Keratinocyte (primary cell): Measurements from ENCODE around the gene PPOX. TPM values are rescaled to one million over a fixed set of nuclear protein-coding genes. Genes with fewer than 3 reads are reported as not detected.

ENCODE experiments used
- DNase-seq: peaks from one replicate; pipeline ENCODE4 v3.0.0-alpha.2; 2011; ENCODE audit warnings: low read depth, missing footprints, low spot score
- FAIRE-seq: peaks from 2 replicates; lab custom pipeline; 2011; peaks lifted over from hg19 to GRCh38; lab: Jason Lieb, UNC
- H2AFZ ChIP-seq: 2 replicates; pipeline ENCODE4 v1.6.0; 2012; ENCODE audit warnings: low read length, control low read depth, inconsistent platforms; ENCODE audit not compliant: control insufficient read depth
- H3K27ac ChIP-seq: 2 replicates; pipeline ENCODE4 v1.5.1; 2011; ENCODE audit warnings: low read length; ENCODE audit not compliant: control insufficient read depth, insufficient read depth
- H3K27me3 ChIP-seq: 3 replicates; pipeline ENCODE4 v1.6.0; 2011; ENCODE audit warnings: low read length; ENCODE audit not compliant: control insufficient read depth, insufficient read depth; ENCODE audit errors: extremely low read depth
- H3K36me3 ChIP-seq, 2 experiments: 2 replicates in 1 of 2; 3 replicates in 1 of 2; pipeline ENCODE4 v1.5.1; 2011; ENCODE audit warnings: low read length in 2 of 2, mild to moderate bottlenecking in 1 of 2; ENCODE audit not compliant: control insufficient read depth in 2 of 2, insufficient read depth in 2 of 2; ENCODE audit errors: extremely low read depth in 1 of 2
- H3K4me1 ChIP-seq: 3 replicates; pipeline ENCODE4 v1.5.1; 2011; ENCODE audit warnings: low read length; ENCODE audit not compliant: control insufficient read depth, insufficient read depth; ENCODE audit errors: extremely low read depth
- H3K4me2 ChIP-seq: 3 replicates; pipeline ENCODE4 v1.6.0; 2011; ENCODE audit warnings: low read depth, low read length; ENCODE audit not compliant: control insufficient read depth, insufficient read depth; ENCODE audit errors: extremely low read depth
- H3K4me3 ChIP-seq, 3 experiments: fragments of 200-600 bp in 1 of 3; sonication (generic) in 1 of 3; 2 replicates in 2 of 3; 3 replicates in 1 of 3; pipeline ENCODE4 v1.5.1; 2011 to 2016; ENCODE audit warnings: low read length in 3 of 3, mild to moderate bottlenecking in 3 of 3, control low read depth in 2 of 3, inconsistent platforms in 1 of 3, low read depth in 1 of 3, mixed read lengths in 1 of 3, mixed run types in 1 of 3, moderate library complexity in 1 of 3; ENCODE audit not compliant: control insufficient read depth in 2 of 3, insufficient read depth in 2 of 3; ENCODE audit errors: extremely low read depth in 1 of 3
- H3K79me2 ChIP-seq: 2 replicates; pipeline ENCODE4 v1.6.0; 2012; ENCODE audit warnings: low read length; ENCODE audit not compliant: control insufficient read depth, insufficient read depth
- H3K9ac ChIP-seq: 3 replicates; pipeline ENCODE4 v1.6.0; 2011; ENCODE audit warnings: low read length; ENCODE audit not compliant: control insufficient read depth, insufficient read depth; ENCODE audit errors: extremely low read depth
- H3K9me1 ChIP-seq: 3 replicates; pipeline ENCODE4 v1.6.0; 2011; ENCODE audit warnings: low read length; ENCODE audit not compliant: control insufficient read depth, insufficient read depth; ENCODE audit errors: extremely low read depth
- H3K9me3 ChIP-seq: 2 replicates; pipeline ENCODE4 v1.5.1; 2012; ENCODE audit warnings: low read depth, low read length; ENCODE audit not compliant: control insufficient read depth
- H4K20me1 ChIP-seq: 3 replicates; pipeline ENCODE4 v1.6.0; 2011; ENCODE audit warnings: low read length; ENCODE audit not compliant: control insufficient read depth, insufficient read depth; ENCODE audit errors: extremely low read depth
- EZH2 ChIP-seq: IDR thresholded peaks from one replicate; pipeline ENCODE4 v1.6.1; 2012; ENCODE audit warnings: inconsistent platforms, mild to moderate bottlenecking, low read length, moderate library complexity
- dilution Hi-C: fragments of 300-500 bp; cut with MboI; formaldehyde crosslinking; loops from one replicate; pipeline ENCODE4 v1.7.0; 2020; ENCODE audit warnings: low sequenced_read_pairs; ENCODE audit not compliant: extremely low pct_ligation_motif_present
- polyA plus RNA-seq, 5 experiments: library from polyadenylated mRNA; depleted of rRNA in 3 of 5; stranded (reverse) in 3 of 5; stranded (forward) in 1 of 5; unstranded in 1 of 5; fragments of >200 nt; gene quantifications; 1 replicate in 1 of 5; 2 replicates in 3 of 5; 3 replicates in 1 of 5; pipeline versions ENCODE4 v1.2.1 to v1.2.3, GENCODE V29; 2011 to 2012; ENCODE audit warnings: missing spikeins in 2 of 5, low read depth in 1 of 5, low replicate concordance in 1 of 5
- small RNA-seq, 3 experiments: library from RNA; depleted of rRNA; stranded (forward); fragments of <200 nt; gene quantifications; one replicate each; pipeline ENCODE3, GENCODE V24; 2012; ENCODE audit warnings: low read depth in 3 of 3, low replicate concordance in 1 of 3; ENCODE audit not compliant: insufficient read length in 3 of 3
- TF ChIP-seq, protein P1 (sequence below), 3 experiments: IDR thresholded peaks in 1 of 3; conservative IDR thresholded peaks in 1 of 3; optimal IDR thresholded peaks in 1 of 3; 2 replicates in 2 of 3; 3 replicates in 1 of 3; pipeline versions ENCODE3 to v1.5.1; 2011; ENCODE audit warnings: low read length in 3 of 3, mild to moderate bottlenecking in 3 of 3, moderate library complexity in 2 of 3, control low read depth in 1 of 3, inconsistent platforms in 1 of 3; ENCODE audit not compliant: insufficient read depth in 2 of 3; ENCODE audit errors: extremely low read depth in 1 of 3

The PPOX gene
- polyA plus RNA-seq, 1 donor (not counting 4 experiments of a cell fraction or from before 2014, with no cell fraction given) = 17.1 TPM

DNA sequence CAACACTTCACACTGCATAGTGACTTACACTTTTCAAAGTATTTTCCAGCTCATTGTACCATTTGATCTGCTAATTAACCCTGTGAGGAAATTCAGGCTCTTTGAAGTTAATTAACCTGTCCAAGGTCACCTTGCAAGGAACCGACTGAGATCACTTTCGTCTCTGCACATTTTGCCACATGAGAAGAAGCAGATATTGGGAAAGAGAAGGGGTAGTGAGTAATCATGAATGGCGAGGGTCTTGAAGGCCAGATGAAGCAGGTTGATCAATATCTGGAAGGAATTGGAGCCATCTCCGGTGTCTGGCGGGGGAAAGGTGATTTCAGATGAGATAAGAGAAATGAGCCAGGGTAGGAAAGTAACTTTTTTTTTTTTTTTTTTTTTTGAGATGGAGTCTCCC, 53.8 kb downstream of the PPOX start:
- Histone ChIP-seq H3K9me1 (no peaks in the 10 kb centered on the region), H3K4me2 (no peak overlapping the region), H3K4me1 (no peaks in the 10 kb centered on the region), H2AFZ (no peak overlapping the region), H3K9ac (no peak overlapping the region), H3K4me3 (no peak overlapping the region), H3K27me3 (no peaks in the 10 kb centered on the region), H3K9me3 (no peaks in the 10 kb centered on the region), H3K36me3 (peaks cover 0 to 2% of the 10 kb centered on the region in 2 experiments), H4K20me1 (no peaks in the 10 kb centered on the region), H3K27ac (no peak overlapping the region), H3K79me2 (no peaks in the 10 kb centered on the region)
- FAIRE-seq (no peak), DNase-seq (no peak)
- TF ChIP-seq, protein P1, sequence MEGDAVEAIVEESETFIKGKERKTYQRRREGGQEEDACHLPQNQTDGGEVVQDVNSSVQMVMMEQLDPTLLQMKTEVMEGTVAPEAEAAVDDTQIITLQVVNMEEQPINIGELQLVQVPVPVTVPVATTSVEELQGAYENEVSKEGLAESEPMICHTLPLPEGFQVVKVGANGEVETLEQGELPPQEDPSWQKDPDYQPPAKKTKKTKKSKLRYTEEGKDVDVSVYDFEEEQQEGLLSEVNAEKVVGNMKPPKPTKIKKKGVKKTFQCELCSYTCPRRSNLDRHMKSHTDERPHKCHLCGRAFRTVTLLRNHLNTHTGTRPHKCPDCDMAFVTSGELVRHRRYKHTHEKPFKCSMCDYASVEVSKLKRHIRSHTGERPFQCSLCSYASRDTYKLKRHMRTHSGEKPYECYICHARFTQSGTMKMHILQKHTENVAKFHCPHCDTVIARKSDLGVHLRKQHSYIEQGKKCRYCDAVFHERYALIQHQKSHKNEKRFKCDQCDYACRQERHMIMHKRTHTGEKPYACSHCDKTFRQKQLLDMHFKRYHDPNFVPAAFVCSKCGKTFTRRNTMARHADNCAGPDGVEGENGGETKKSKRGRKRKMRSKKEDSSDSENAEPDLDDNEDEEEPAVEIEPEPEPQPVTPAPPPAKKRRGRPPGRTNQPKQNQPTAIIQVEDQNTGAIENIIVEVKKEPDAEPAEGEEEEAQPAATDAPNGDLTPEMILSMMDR (optimal IDR thresholded peaks at IDR 0.05 in 1 of 3, IDR thresholded peaks at IDR 0.05 in 1 of 3, conservative IDR thresholded peaks at IDR 0.05 in 1 of 3; ENCODE audit: extremely low read depth in 1 of 3, insufficient read depth in 2 of 3, low read length in 3 of 3) = no peak
- TF ChIP-seq EZH2 = no peak
- dilution Hi-C loops = no loop called here

Small RNAs within 50 kb of the gene (small RNA-seq; reads per million reads assigned to genes)
- gene RF01225 = 0 reads per million in 3 experiments

Other genes with a start within 250 kb of the PPOX start
- 0.22 to 0.59 TPM (median 0.39 TPM) in 3 replicates for gene ITLN2, start 211.6 kb upstream of the PPOX start, polyA plus RNA-seq
- 201 to 259 TPM (median 224 TPM) in 3 replicates for gene F11R, start 145.3 kb upstream of the PPOX start, polyA plus RNA-seq
- 106 to 128 TPM (median 113 TPM) in 3 replicates for gene TSTD1, start 127.5 kb upstream of the PPOX start, polyA plus RNA-seq
- gene USF1, start 120.4 kb upstream of the PPOX start, polyA plus RNA-seq = 25.1 to 40.7 TPM (median 31.6 TPM) in 3 replicates
- gene ARHGAP30, start 96.5 kb upstream of the PPOX start, polyA plus RNA-seq = 0.05 to 0.45 TPM (median 0.16 TPM) in 3 replicates
- gene NECTIN4, start 76.9 kb upstream of the PPOX start, polyA plus RNA-seq = 6.0 to 19.0 TPM (median 8.6 TPM) in 3 replicates
- gene KLHDC9, start 68.1 kb upstream of the PPOX start, polyA plus RNA-seq = 0.32 to 0.73 TPM (median 0.54 TPM) in 3 replicates
- 106 to 228 TPM (median 184 TPM) in 3 replicates for gene PFDN2, start 48.4 kb upstream of the PPOX start, polyA plus RNA-seq
- gene NIT1, start 48.3 kb upstream of the PPOX start, polyA plus RNA-seq = 22.9 to 51.0 TPM (median 27.6 TPM) in 3 replicates
- gene DEDD, start 33.8 kb upstream of the PPOX start, polyA plus RNA-seq = 29.3 to 49.9 TPM (median 33.0 TPM) in 3 replicates
- gene UFC1, start 12.4 kb upstream of the PPOX start, polyA plus RNA-seq = 72.9 to 86.4 TPM (median 80.6 TPM) in 3 replicates
- gene USP21, start 6.9 kb upstream of the PPOX start, polyA plus RNA-seq = 9.5 to 14.4 TPM (median 9.8 TPM) in 3 replicates
- gene B4GALT3, start 11.1 kb downstream of the PPOX start, polyA plus RNA-seq = 19.1 to 24.8 TPM (median 21.1 TPM) in 3 replicates
- gene ADAMTS4, start 32.6 kb downstream of the PPOX start, polyA plus RNA-seq = 0.22 to 0.36 TPM (median 0.35 TPM) in 3 replicates
- gene NDUFS2, start 35.9 kb downstream of the PPOX start, polyA plus RNA-seq = 105 to 136 TPM (median 135 TPM) in 3 replicates
- gene FCER1G, start 48.9 kb downstream of the PPOX start, polyA plus RNA-seq = 0.51 to 1.2 TPM (median 0.62 TPM) in 3 replicates
- not detected in 3 replicates for gene APOA2, start 57.2 kb downstream of the PPOX start, polyA plus RNA-seq
- 14.4 to 18.2 TPM (median 17.5 TPM) in 3 replicates for gene TOMM40L, start 59.6 kb downstream of the PPOX start, polyA plus RNA-seq
- gene NR1I3, start 71.8 kb downstream of the PPOX start, polyA plus RNA-seq = not detected in 3 replicates
- gene PCP4L1, start 92.3 kb downstream of the PPOX start, polyA plus RNA-seq = 0.04 to 0.24 TPM in 2 of 3 replicates, not detected in the other
- gene MPZ, start 143.5 kb downstream of the PPOX start, polyA plus RNA-seq = 0.19 to 0.45 TPM (median 0.45 TPM) in 3 replicates
- gene SDHC, start 148.0 kb downstream of the PPOX start, polyA plus RNA-seq = 362 to 518 TPM (median 401 TPM) in 3 replicates
- gene CFAP126, start 201.4 kb downstream of the PPOX start, polyA plus RNA-seq = not detected in 3 replicates